ENCODE data around the gene PAIP2B.

GRCh38 chr2:71243634-71244301 lies 16.9 kb upstream of the PAIP2B start:
- TF ChIP-seq CTCF (conservative IDR thresholded peaks at IDR 0.05; ENCODE audit: low read length) (no peak), EZH2phosphoT487 (IDR thresholded peaks at IDR 0.05; ENCODE audit: borderline replicate concordance) (no peak)
